Motor neuron (in vitro differentiated cells): ENCODE data around the gene PRKAR2B. TPM values are rescaled to one million over a fixed set of nuclear protein-coding genes. Genes with fewer than 3 reads are reported as not detected.

Experiments used
- ATAC-seq, 8 experiments: fragments of 200-7000 bp; cut with Tn5 transposase; replicated peaks in 6 of 8; 2 replicates each; pipeline ENCODE4 v1.8.0; 2021; ENCODE audit warnings: mild to moderate bottlenecking in 8 of 8, moderate library complexity in 8 of 8
- H3K27ac ChIP-seq, 2 donors: fragments of 250-450 bp; sonication (Bioruptor Pico); 2 replicates each; pipeline ENCODE4 v1.9.0; 2021; ENCODE audit warnings: antibody characterized with exemption in 2 of 2, mild to moderate bottlenecking in 2 of 2, moderate library complexity in 1 of 2
- H3K4me1 ChIP-seq, 2 donors: fragments of 250-450 bp; sonication (Bioruptor Pico); replicated peaks in 1 of 2; 2 replicates each; pipeline ENCODE4 v1.6.1; 2021; ENCODE audit warnings: antibody characterized with exemption in 2 of 2, mild to moderate bottlenecking in 2 of 2, moderate library complexity in 1 of 2
- H3K4me3 ChIP-seq, 5 donors: fragments of 250-450 bp; sonication (Bioruptor Pico); 2 replicates each; pipeline ENCODE4 v1.9.0; 2021; ENCODE audit warnings: antibody characterized with exemption in 5 of 5, mild to moderate bottlenecking in 5 of 5, moderate library complexity in 4 of 5
- WGBS, 10 experiments: fragments of 450-650 bp; shearing (Covaris generic); methylation state at CpG; one replicate each; pipeline ENCODE4 v1.0.0; 2022; 5-methylcytosine and 5-hydroxymethylcytosine counted together
- in situ Hi-C, 9 experiments: fragments of 400-800 bp; cut with MboI; loops; one replicate each; pipeline ENCODE4 v1.15.0; 2021; ENCODE audit warnings: low sequenced_read_pairs in 9 of 9, low pct_unique_long_range_greater_than_20kb in 2 of 9; ENCODE audit not compliant: unreplicated experiment in 9 of 9
- total RNA-seq, 8 experiments: library from RNA; unstranded; fragments of 300-600 nt; gene quantifications; 2 replicates each; pipeline versions ENCODE4 v1.2.3 to v1.2.4, GENCODE V29; 2022

The PRKAR2B gene
- total RNA-seq = 10 to 100 TPM; 17.7 to 43.8 (median 33.6) TPM

DNA sequence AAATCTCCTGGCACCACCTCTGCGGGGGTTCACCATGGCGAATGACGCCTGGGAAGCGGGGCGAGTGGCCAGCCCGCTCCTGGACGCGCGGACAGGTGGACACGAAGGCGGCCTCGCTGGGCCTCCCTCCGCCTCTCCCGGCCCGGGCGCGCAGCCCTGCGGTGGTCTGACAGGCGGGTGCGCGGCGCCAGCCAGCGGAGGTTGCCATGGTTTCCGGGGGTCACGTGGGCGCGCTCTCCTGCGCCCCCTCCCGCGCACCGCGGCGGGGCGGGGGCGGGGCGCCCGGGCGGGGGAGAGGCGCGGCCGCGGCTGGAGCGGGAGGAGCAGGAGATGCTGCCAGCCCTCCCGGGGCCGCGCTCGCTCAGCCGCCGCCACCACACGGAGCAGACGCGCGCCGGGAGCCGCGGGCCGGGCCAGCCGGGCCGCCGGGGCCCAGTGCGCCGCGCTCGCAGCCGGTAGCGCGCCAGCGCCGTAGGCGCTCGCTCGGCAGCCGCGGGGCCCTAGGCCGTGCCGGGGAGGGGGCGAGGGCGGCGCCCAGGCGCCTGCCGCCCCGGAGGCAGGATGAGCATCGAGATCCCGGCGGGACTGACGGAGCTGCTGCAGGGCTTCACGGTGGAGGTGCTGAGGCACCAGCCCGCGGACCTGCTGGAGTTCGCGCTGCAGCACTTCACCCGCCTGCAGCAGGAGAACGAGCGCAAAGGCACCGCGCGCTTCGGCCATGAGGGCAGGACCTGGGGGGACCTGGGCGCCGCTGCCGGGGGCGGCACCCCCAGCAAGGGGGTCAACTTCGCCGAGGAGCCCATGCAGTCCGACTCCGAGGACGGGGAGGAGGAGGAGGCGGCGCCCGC, at the start of gene PRKAR2B:
Gene PRKAR2B, plus strand, starts transcription at position 359 of the 848 bp plus-strand sequence. Its CDS starts 203 bp downstream, at position 562.
- H3K4me3 ChIP-seq = peak within 1 kb of the TSS; percentile 63 to 92 (median 87)
- peaks cover 11 to 23% of the 10 kb centered on the region in 2 donors for H3K4me1 ChIP-seq
- WGBS, 10 experiments = 0% methylated on average over 1 to 2 of the region's 110 CpGs; no CpG with 5 or more reads in 6 of the 10 experiments
- peak; percentile 89 to 95 (median 93) for ATAC-seq
- peak within 1 kb of the TSS; percentile 83 to 84 for H3K27ac ChIP-seq
- in situ Hi-C loops = no loop called here

DNA sequence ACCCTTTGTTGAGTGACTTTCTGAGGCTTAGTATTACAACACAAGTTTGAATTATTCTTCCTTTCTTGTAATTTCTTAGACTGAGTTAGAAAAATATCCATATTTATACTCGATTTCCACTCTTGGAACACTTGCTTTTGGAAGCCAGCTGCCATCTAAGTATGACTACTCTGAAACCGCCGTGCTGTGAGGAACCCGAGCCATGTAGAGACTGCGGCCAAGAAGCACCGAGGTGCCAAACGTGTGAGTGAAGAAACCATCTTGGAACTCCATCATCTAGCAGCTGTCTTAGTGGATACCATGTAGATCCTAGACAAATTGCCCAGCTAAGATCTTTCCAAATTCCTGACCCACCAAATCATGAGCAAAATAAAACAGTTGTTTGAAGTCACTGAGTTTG, 49.7 kb upstream of the PRKAR2B start:
- in situ Hi-C loops = no loop called here
- 0 to 100% (median 82%) methylated on average over 1 to 5 of the region's 7 CpGs; no CpG with 5 or more reads in 5 of the 10 experiments for WGBS, 10 experiments
- ATAC-seq = no peak
- no peak overlapping the region for H3K4me3 ChIP-seq
- H3K4me1 ChIP-seq = no peaks in the 10 kb centered on the region
- no peak overlapping the region for H3K27ac ChIP-seq

DNA sequence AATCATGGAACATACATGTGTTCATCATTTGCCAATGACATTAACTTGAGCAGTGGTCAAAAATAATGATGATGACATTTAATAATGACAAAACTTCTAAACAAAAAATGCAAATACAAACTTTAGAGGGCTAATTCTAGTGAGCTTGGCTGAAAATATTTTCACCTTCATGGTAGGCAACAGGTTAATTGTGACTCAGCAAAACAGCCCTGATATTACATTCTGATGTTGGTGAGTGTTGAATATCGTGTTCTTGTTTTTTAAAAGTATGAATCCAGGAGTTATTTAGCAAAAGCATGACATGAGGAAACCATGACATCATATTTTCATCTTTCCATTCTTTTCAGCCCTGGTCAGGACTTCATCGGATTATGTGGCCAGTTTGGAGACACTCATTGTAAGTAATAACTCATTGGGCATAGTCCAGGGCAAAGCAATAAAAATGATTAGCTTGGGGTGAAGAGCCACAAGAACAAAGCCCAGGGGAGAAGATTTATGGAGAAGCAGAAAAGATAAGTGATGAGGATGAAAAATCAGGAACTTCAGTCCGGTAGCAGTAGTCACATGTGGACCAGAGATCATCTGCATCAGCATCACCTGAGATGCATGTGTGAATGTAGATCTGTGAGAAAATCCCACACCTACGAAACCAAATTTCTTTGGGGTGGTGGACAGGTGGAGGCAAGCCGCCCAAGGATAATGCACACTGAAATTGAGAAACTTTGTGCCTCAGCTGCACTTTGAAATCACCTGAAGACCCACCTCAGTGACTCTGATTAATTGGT, 46.8 kb upstream of the PRKAR2B start:
- peak in 3 of 8 experiments; percentile 10 to 35 (median 33) for ATAC-seq
- in situ Hi-C loops = no loop called here
- no peak overlapping the region for H3K4me3 ChIP-seq
- H3K4me1 ChIP-seq = no peaks in the 10 kb centered on the region
- 25 to 100% (median 86%) methylated on average over 1 to 5 of the region's 5 CpGs; no CpG with 5 or more reads in 1 of the 10 experiments for WGBS, 10 experiments
- H3K27ac ChIP-seq = no peak overlapping the region

DNA sequence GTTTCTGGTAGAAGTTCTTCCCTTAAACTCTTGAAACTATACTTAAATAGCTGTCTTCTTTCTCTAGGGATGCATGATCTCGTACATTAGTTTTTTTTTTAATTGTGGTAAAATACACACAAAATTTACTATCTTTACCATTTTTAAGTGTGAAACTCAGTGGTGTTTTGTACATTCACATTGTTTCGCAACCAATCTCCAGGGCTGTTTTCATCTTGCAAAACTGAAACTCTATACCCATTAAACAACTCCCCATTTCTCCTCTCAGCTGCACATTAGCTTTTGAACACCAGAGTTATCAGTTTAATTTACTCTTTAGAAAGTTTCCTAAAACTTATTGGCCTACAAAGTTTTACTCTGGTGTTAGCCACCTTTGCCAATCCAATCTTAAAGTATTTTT, 45.5 kb upstream of the PRKAR2B start:
- no peak overlapping the region for H3K27ac ChIP-seq
- in situ Hi-C loops = no loop called here
- H3K4me3 ChIP-seq = no peak overlapping the region
- H3K4me1 ChIP-seq = no peaks in the 10 kb centered on the region
- WGBS, 10 experiments = 54 to 93% (median 71%) methylated on average over 1 to 2 of the region's 2 CpGs
- ATAC-seq = no peak

DNA sequence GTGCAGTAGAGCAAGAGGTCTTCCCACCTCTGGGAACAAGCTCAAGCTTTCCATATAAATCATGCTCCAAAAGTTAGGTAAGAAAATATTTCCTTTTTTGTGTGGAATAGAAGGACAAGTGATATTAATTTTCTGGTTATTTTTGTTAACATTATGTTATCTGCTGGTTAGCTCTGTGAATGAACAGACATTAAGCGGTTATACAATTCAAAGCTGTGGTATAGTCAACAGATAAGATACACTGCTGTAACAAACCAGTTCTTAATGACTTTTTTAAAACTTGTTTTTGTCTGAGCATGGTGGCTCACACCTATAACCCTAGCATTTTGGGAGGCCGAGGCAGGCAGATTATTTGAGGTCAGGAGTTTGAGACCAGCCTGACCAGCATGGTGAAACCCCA, 43.0 kb upstream of the PRKAR2B start:
- in situ Hi-C loops = no loop called here
- 55 to 100% (median 94%) methylated on average over 1 to 2 of the region's 2 CpGs for WGBS, 10 experiments
- Histone ChIP-seq H3K4me3 (no peak overlapping the region), H3K27ac (no peak overlapping the region), H3K4me1 (no peaks in the 10 kb centered on the region)
- no peak for ATAC-seq

DNA sequence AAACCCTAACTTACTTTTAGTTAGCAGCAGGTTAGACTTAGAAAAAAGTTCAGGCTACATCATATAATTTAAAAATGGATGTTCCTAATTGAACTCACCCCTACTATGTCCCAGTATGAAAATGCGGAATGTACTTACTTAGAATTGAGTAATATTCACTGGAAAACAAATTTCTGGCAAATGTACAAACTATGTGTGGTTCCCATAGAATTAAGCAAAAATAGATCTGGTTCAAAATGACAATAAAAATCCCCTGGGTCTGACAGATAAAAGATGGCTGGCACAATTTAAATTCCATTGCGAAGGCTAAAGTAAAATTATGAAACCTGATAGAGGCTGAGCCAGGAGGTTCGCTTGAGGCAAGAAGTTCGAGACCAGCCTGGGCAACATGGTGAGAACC, 42.4 kb upstream of the PRKAR2B start:
- Histone ChIP-seq H3K4me1 (no peaks in the 10 kb centered on the region), H3K27ac (no peak overlapping the region), H3K4me3 (no peak overlapping the region)
- in situ Hi-C loops = no loop called here
- WGBS, 10 experiments = 57 to 100% (median 84%) methylated on average over 1 to 4 of the region's 4 CpGs
- no peak for ATAC-seq

DNA sequence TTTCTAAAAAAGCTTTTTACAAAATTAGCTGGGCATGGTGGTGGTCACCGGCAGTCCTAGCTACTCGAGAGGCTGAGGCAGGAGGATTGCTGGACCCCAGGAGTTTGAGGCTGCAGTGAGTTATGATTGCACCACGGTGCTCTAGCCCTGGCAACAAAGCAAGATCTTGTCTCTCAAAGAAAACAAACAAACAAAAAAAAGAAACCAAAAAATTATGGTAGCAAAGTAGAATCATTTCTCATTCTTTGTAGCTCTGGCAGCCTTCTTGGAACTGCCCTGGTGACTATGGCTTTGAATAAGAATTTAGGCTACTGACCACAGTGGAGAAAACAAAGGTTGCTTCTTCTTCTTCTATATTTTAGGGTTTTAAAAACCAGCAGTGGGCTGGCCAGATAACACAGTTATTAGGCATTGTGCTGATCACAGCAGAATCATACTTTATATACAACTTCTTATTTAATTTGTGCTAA, 41.9 kb upstream of the PRKAR2B start:
- ATAC-seq = no peak
- no peak overlapping the region for H3K4me3 ChIP-seq
- WGBS, 10 experiments = 0 to 96% (median 83%) methylated on average over 1 to 3 of the region's 3 CpGs; no CpG with 5 or more reads in 2 of the 10 experiments
- in situ Hi-C loops = no loop called here
- no peaks in the 10 kb centered on the region for H3K4me1 ChIP-seq
- H3K27ac ChIP-seq = no peak overlapping the region

DNA sequence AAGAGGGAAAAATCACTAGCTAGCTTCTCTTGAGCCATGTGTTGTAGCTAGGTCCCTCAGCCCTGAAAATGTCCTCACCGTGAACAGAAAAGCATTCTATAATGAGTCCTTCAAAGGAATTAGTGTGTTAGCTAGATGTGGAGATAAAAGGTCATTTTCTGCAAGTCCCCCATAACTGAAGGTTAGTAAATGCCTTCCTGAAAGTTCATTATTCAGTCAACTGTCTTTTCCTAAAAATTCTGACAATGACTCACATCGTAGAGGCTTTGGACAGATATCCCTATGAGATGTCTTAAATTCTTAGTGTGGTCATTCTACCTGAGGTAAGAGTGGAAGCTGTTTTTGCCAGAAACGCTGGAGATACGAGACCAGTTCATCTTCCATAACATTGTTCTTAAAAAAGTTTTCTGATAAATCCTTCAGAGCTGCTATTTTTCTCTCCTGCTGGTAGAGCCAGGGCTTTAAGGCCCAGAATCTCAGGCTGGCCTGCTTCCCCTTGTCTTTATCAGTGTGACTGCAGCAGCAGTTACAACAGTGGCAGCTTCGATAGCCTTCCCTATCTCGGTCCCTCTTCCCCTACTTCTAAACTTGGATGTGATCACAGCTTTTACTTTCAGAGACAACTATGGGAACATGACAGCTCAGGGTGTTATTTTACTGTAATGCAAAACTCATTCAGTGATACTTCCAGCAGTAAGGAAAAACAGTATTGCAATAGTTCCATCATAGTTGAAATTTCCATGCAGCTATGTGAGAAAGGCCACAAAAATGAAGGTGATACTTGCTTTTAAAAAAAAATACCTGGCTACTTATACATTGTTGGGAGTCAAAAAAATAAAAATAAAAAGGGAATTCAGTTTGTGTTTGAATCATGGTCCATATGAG, 37.3 kb upstream of the PRKAR2B start:
- H3K27ac ChIP-seq = no peak overlapping the region
- H3K4me3 ChIP-seq = no peak overlapping the region
- WGBS, 10 experiments = 58 to 95% (median 86%) methylated on average over 2 to 6 of the region's 6 CpGs; no CpG with 5 or more reads in 1 of the 10 experiments
- ATAC-seq = no peak
- no peaks in the 10 kb centered on the region for H3K4me1 ChIP-seq
- in situ Hi-C loops = no loop called here

DNA sequence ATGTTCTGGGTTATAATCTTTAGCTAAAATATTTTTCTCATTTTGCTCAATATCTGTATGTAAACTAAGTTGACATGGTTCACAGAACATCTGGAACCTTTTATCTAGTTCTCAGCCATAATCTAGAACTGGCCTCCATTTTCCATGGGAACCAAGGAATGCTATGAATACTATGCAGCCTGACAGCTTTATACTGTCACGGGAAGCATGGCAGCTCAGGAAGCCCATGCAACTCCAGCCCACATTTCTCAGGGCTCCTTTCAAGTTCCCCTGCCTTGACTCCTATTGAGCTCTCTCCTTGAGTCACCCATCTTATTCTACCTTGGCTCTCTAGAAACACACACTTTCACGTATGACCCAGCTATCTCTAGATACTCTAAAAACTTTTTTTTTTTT, 36.6 kb upstream of the PRKAR2B start:
- Histone ChIP-seq H3K4me3 (no peak overlapping the region), H3K27ac (no peak overlapping the region), H3K4me1 (no peaks in the 10 kb centered on the region)
- ATAC-seq = no peak
- in situ Hi-C loops = no loop called here
- 0 to 80% (median 36%) methylated on average over 1 to 2 of the region's 2 CpGs; no CpG with 5 or more reads in 4 of the 10 experiments for WGBS, 10 experiments

DNA sequence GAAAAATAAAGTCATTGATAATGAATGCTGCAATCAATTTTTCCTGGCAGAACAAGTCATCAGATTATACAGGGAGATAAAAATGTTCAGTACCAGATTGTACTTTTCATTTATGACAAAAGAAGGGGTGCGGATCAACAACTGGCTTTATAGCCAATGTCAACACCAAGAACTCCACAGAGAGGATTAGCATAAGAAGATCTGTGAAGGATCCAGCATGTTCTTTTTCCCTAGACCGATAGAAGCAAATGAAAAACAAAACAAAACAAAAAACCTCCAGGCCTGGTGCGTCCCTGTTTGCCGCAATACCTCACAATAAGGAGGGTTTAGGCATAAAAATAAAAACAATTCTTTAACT, 34.7 kb upstream of the PRKAR2B start:
- ATAC-seq = no peak
- no peak overlapping the region for H3K4me3 ChIP-seq
- H3K4me1 ChIP-seq = peaks cover 0 to 11% of the 10 kb centered on the region in 2 donors
- H3K27ac ChIP-seq = no peak overlapping the region
- 53 to 100% (median 84%) methylated on average over 2 to 4 of the region's 4 CpGs for WGBS, 10 experiments
- in situ Hi-C loops = no loop called here

DNA sequence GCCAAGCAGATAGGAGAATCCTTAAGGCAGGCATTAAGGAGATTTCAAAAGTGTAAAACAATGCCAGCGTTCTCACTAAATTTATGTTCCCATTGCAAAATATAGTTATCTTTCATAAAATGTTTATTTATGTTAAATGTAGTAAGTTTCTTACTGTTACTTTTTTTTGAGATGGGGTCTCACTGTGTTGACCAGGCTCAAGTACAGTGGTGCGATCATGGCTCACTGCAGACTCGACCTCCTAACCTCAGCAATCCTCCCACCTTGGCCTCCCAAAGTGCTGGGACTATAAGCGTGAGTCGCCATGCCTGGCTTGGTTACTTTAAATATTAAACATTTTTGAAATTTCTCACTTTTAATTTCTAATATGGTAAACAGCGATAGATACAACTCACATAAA, 31.8 kb upstream of the PRKAR2B start:
- Histone ChIP-seq H3K4me1 (peaks cover 2 to 11% of the 10 kb centered on the region in 2 donors), H3K4me3 (no peak overlapping the region), H3K27ac (no peak overlapping the region)
- WGBS, 10 experiments = 48 to 100% (median 76%) methylated on average over 3 to 6 of the region's 6 CpGs; no CpG with 5 or more reads in 1 of the 10 experiments
- in situ Hi-C loops = no loop called here
- ATAC-seq = no peak

DNA sequence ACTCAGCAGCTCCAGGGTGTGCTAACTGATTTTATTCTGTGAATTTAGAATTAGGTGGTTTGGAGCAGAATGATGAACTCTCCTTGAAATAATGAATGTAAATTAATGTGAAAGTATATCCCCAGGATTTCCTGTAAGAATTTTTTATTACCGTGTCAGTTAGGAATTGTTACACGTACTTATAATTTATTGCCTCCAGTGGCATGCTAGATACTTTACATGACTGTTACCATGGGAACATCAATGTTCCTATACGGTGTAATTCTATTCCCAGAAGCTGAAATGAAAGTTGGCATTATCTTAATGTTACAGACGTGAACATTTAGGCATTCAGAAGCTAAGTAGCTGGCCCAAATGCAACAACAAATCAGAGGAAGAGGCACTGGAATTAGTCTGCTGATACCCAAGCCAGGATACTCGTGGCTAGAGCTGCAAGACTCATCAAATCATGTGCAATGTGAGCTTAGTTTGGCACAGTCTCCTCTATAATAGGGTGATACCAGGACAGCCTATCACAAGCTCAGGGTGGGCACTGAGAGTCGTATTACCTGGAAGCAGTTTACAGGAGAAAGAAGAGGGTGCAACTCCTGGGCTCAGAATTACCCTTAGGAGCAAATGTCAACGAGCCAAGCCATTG, 30.0 kb upstream of the PRKAR2B start:
- in situ Hi-C loops = no loop called here
- WGBS, 10 experiments = 10 to 100% (median 53%) methylated on average over 2 to 6 of the region's 7 CpGs
- no peak overlapping the region for H3K4me3 ChIP-seq
- H3K27ac ChIP-seq = no peak overlapping the region
- H3K4me1 ChIP-seq = peaks cover 2 to 11% of the 10 kb centered on the region in 2 donors
- peak in 7 of 8 experiments; percentile 31 to 78 (median 54) for ATAC-seq
